Tongue (tissue), 2 donors: ENCODE results near the gene C10orf67. TPM values are rescaled to one million over a fixed set of nuclear protein-coding genes. Genes with fewer than 3 reads are reported as not detected.
"Not testable (repeated sequence)": the region's sequence is repeated elsewhere in the genome, so short reads cannot be mapped to it uniquely, and the experiment has no call there.

Experiments
- DNase-seq: peaks from one replicate; pipeline ENCODE4 v3.0.0-alpha.2; 2015
- total RNA-seq: library from RNA; depleted of rRNA; stranded (reverse); fragments of >200 nt; gene quantifications from one replicate; pipeline ENCODE4 v1.2.3, GENCODE V29; 2014

The C10orf67 gene
- total RNA-seq, 1 donor from 2014 or later, result 0.82 TPM

- no peak for DNase-seq
Measured at GRCh38 chr10:23322082-23322481, 22.5 kb downstream of the C10orf67 start.

- DNase-seq, result no peak
Measured at GRCh38 chr10:23319835-23320234, 24.8 kb downstream of the C10orf67 start.

GRCh38 chr10:23318359-23318758, 26.2 kb downstream of the C10orf67 start:
- DNase-seq, result no peak

- DNase-seq, result no peak
Measured at GRCh38 chr10:23317416-23317815, 27.2 kb downstream of the C10orf67 start.

GRCh38 chr10:23316406-23316805, 28.2 kb downstream of the C10orf67 start:
- no peak for DNase-seq

GRCh38 chr10:23315966-23316365, 28.6 kb downstream of the C10orf67 start:
- DNase-seq, result no peak

DNA sequence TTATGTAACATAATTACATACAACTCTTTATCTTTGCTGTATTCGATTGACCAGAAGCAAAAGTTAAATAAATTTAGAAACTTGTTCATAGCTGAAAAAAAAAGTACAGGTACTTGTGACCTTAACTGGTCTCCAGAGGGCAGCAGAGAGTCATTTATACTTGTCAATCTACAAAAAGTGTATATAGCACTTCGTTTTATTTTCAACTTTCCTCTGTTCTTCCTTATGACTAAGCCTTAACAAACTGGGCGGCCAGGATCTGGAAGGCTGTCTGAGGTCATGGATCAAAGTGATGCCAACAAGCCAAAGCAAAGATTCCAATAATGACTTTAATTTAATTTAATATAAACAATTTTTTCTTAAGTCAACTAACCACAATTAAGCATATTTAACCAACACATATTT, 29.8 kb downstream of the C10orf67 start:
- peak; percentile 88 for DNase-seq

DNA sequence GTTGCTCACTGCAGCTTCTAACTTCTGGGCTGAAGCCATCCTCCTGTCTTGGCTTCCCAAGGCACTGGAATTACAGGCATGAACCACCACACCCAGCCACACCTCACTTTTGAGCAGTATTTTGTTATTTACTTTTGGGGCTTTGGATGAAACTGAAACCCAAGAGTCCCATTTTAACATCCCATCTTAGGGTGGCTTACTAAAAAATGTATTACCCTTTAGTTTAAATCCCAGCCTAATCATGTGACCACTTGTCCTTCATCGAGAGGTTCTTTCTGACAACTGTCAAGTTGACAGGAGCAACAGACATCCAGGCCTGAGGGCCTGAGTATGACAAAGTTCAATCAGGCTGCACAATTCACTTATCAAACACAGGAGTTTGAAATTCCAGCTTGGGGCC, 33.6 kb downstream of the C10orf67 start:
- no peak for DNase-seq

DNA sequence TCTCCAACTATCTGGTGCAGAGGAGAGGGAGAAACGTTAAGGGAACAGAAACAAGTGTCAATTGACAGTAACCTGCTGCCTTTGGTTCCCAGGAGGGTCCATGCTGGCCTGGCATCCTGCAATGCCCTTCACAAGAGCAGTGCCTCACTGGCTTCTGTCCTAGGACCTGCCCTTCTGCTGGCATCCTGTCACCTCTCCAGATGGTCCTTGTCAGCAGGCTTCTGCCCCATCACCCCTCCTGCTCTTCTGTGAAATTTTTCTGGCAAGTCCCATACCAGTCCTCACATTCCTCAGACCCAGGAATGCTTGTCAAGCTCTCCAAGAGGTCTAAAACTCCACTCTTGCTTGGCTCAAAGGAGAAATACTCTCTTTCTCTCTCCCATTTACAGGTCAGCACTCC, 34.2 kb downstream of the C10orf67 start:
- DNase-seq, result peak; percentile 52

- DNase-seq, result not testable (repeated sequence)
Measured at GRCh38 chr10:23299961-23300360, 44.6 kb downstream of the C10orf67 start.

- DNase-seq, result peak; percentile 22
Measured at GRCh38 chr10:23294638-23295247, 49.9 kb downstream of the C10orf67 start.

DNA sequence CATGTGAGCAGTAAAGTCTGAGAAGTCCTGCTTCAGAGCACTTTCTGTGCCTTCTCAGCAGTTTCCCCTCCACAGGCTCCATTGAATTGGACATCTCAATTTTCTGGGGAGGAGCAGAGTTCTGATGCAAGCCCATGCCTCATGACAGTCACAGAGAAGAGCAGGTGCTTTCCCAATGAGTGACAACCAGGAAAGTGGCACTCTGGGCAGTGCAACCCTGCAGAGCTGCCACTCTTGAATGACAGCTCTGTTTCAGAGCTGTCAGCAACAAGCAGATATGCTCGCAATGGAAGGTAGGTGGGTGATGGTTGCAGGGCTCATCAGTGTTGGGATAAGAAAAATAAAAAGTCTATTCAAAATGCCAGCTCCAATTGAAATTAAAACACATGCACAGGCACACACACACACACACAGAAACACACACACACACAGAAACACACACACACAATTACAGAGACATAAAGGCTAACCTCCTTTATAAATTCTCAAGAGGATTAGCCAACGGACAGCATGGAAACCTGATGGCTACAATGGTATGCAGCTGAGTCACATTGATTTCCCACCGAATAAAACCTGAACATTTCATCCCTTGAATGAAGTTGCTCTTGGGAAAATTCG, 50.5 kb downstream of the C10orf67 start:
- DNase-seq, result no peak

DNA sequence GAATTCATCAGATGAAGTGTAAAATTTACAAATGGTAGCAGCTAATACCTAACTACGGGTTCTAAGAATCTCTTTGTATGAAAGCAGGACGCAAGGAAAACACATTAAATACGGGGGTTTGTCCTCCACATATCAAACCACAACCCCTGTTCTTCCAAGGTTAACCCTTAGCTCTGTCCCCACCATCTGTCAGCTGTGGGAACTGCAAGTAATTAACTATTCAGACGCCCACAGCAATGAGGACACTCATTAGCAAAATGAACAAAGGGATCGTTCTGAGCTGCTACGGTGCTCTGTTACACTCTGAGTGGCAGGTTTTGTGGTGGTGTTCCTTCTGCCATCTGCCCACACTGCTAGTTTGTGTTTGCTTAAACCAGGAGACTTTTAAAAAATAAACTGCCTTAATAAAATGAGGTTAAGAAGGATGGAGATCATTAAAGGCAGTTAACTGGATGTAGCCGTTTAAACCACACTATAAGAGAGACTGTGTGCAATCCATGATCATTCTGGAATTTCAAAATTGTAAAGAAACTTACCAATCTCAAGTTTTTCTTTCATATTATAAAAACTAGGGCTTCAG, 51.4 kb downstream of the C10orf67 start:
- peak; percentile 40 for DNase-seq

DNA sequence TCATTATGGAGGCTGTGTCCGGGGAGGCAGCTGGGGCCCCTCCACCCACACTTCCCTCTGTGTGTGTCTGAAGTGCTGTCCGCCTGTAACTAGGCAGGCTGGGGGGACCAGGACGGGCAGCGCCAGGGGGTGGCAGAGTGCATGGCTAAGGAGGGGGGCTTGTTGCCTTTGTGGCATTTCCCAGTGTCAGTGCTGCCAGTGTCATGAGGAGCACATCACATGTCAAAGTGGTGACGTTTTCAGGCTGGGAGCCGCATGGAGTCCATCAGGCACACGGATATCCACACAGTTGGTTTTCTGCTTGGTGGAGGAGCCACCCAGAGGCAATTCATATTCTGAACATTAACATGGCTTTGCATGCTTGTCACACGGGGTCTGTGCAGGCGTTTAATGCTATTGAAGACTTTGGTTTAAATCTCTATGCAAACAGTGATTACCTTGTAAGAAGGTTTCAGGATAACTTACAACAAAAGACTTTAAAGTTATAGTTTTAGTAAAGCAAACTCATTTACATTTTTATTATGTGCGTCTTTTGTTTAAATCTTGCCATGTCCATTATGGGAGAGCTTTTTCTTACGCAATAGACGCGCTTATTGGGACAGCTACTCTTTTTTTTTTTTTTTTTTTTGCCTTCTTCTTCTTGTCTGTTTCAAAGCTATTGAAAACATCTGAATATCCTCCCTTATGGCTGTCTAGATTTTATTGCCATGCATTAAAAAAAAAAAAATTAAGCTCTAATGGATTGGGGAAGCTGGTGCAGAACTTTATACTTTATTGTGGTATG, 52.9 kb downstream of the C10orf67 start:
- DNase-seq, result peak; percentile 20

DNA sequence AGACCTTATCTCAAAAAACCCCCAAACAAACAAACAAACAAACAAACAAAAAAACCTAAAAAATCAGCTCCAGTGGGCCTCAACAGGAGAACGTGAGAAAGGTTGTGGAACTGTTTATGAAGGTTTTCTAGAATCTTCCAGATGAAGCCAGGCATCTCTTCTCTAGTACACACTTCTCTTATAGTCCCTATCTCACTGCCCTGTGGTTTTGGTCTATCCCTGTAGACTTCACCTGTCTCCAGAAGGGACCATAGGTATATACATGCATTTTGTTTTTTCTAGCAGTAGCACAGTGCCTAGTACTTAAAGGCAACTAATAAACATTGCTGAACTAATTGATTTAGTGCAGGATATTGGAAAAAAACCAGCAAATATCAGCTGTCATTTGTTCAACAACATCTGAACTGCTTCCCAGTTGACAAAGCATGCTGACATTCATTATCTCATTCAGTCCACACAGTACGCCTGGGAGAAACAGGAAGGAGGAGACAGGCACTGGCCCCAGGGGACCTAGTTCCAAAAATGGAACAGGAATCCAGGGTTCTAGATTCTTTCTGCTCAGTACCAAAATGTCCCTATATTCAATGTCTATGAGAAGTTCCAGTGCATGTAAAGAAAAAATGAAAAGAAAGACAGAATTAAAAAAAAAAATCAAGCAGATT, 59.8 kb downstream of the C10orf67 start:
- no peak for DNase-seq

GRCh38 chr10:23284155-23284554, 60.4 kb downstream of the C10orf67 start:
- no peak for DNase-seq

DNA sequence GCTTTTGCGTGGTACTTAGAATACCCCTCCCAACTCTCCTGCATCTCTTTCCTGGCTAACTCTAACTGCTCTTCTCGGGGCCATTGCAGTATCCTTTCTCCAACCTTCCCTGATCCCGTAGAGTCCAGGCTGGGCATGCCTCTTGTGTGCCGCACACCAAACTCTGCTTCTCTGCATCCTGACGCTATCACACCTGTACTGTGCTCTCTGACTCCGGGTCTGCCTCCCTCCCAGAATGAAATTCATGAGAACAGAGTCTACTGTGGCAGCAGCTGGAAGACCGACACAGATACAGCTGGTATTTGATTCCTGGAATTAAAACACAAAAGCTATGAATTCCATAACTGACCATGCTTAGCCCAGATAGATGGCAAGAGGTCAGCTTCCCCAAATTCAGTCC, 60.9 kb downstream of the C10orf67 start:
- DNase-seq, result no peak

GRCh38 chr10:23281044-23281433, 63.6 kb downstream of the C10orf67 start:
- DNase-seq, result no peak

- no peak for DNase-seq
Measured at GRCh38 chr10:23280419-23281043, 64.1 kb downstream of the C10orf67 start.

DNA sequence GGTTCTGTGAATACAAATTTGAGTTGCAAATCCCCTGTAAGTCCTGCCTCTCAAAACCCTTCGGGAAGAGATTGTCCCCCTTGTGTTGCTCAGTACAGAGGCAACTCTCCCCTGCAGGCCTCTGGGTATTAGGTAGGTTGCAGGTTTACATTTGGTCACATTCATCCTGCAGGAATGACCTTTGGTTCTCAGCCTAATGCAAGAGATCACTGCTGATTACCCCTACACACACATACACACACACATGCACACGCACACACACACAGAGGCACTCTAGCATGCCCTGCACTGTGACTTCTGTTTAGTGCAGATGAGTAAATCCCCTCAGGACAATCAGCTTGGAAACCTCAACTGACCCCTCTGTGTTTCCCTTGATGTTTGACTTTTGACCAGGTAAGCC, 69.2 kb downstream of the C10orf67 start:
- no peak for DNase-seq

- DNase-seq, result not testable (repeated sequence)
Measured at GRCh38 chr10:23274179-23274578, 70.4 kb downstream of the C10orf67 start.

- no peak for DNase-seq
Measured at GRCh38 chr10:23270531-23270930, 74.1 kb downstream of the C10orf67 start.
